ENCODE measurements around the gene LARP6.

- TF ChIP-seq YY1 (IDR thresholded peaks at IDR 0.05), result no peak
- no peak for TF ChIP-seq CTCF (IDR thresholded peaks at IDR 0.05; ENCODE audit: low read depth, low read length, missing input control)
- no peak for TF ChIP-seq SP1 (IDR thresholded peaks at IDR 0.05)
Observed at GRCh38 chr15:70854666-70854976, 664 bp upstream of the LARP6 start.
